Measurements from ENCODE around the gene CCDC148.

DNA sequence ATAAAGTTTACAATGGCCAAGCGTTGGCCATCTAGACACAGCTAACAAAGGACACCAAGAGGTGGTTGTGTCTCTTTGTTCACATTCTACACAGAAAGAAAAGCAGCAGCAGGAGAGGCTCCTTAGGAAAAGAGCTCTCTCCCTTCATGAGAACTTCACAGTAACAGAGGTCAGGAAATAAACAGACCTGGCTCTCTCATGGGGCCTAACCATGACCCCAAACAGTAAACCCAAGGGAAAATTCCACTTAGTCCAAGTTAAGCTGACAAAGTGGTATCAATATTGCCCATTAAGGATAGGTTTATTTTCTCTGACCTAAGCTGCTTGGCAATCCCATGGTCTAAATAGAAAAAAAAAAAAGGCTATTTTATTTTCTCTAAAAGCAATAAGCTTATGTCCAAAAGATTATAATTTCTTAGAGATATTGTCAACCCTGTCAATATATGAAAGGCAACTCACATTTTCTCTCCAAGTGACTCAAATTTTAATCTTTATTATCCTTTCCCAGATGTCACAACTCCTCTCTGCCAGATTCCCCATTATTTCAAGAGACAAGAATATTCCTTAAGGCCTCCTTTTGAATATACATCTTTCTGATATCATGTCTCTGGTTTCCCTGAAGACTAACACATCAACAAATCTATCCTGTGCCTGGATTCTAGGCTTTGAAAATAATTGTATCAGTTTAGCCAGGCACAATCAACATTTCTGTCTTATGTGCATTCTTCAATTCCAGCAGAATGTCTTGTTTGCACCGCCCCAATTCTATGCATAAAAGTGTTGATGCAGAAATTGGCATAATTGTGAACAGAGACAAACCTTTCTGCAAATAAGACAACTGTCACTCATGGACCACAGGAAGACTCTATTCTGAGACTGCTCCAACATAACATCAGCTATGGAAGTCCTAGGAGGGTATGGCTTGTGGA lies 263.8 kb downstream of the CCDC148 start:
- TF ChIP-seq CTCF (IDR thresholded peaks at IDR 0.05) (no peak), RELA (CRISPR knock-in tag; IDR thresholded peaks at IDR 0.05; ENCODE audit: borderline replicate concordance) (no peak), MYBL2 (CRISPR knock-in tag; IDR thresholded peaks at IDR 0.05) (no peak), FOXJ3 (CRISPR knock-in tag; IDR thresholded peaks at IDR 0.05; ENCODE audit: borderline replicate concordance) (no peak), MAX (CRISPR knock-in tag; IDR thresholded peaks at IDR 0.05) (no peak), HMGXB4 (CRISPR knock-in tag; IDR thresholded peaks at IDR 0.05) (no peak), TCF7 (CRISPR knock-in tag; IDR thresholded peaks at IDR 0.05; ENCODE audit: low read depth) (no peak), ZNF423 (CRISPR knock-in tag; IDR thresholded peaks at IDR 0.05) (no peak), NR2C2 (CRISPR knock-in tag; IDR thresholded peaks at IDR 0.05) (no peak)
- TF ChIP-seq, protein P1, sequence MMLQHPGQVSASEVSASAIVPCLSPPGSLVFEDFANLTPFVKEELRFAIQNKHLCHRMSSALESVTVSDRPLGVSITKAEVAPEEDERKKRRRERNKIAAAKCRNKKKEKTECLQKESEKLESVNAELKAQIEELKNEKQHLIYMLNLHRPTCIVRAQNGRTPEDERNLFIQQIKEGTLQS (CRISPR knock-in tag; conservative IDR thresholded peaks at IDR 0.05): no peak
